Lower lobe of right lung (tissue), 2 donors: ENCODE results near the gene TPGS1. TPM values are rescaled to one million over a fixed set of nuclear protein-coding genes. Genes with fewer than 3 reads are reported as not detected.

Source experiments
- ATAC-seq, 2 donors: fragments of 200-7000 bp; cut with Tn5 transposase; one replicate each; pipeline ENCODE4 v1.9.1; 2020 to 2022; ENCODE audit warnings: mild to moderate bottlenecking in 2 of 2, moderate library complexity in 2 of 2
- DNase-seq: peaks from one replicate; pipeline ENCODE4 v3.0.0-alpha.2; 2020
- H3K27ac ChIP-seq: fragments of 200-600 bp; one replicate; pipeline ENCODE4 v1.8.0; 2022
- H3K27me3 ChIP-seq: fragments of 200-600 bp; one replicate; pipeline ENCODE4 v1.8.0; 2022; ENCODE audit warnings: low read depth
- H3K36me3 ChIP-seq: fragments of 200-600 bp; one replicate; pipeline ENCODE4 v1.8.0; 2022; ENCODE audit warnings: mild to moderate bottlenecking
- H3K4me1 ChIP-seq: fragments of 200-600 bp; one replicate; pipeline ENCODE4 v1.8.0; 2022
- H3K4me3 ChIP-seq: fragments of 200-600 bp; one replicate; pipeline ENCODE4 v1.8.0; 2022; ENCODE audit warnings: mild to moderate bottlenecking
- H3K9me3 ChIP-seq: fragments of 200-600 bp; one replicate; pipeline ENCODE4 v1.8.0; 2022
- CTCF ChIP-seq: fragments of 200-600 bp; IDR thresholded peaks from one replicate; pipeline ENCODE4 v1.8.0; 2022; ENCODE audit warnings: antibody characterized with exemption, mild to moderate bottlenecking
- intact Hi-C: fragments of 100-400 bp; cut with DNase I; formaldehyde crosslinking; loops from one replicate; pipeline ENCODE4 v1.11.0; 2022
- total RNA-seq: library from RNA; stranded (reverse); fragmentation: NEBNext Ultra II Directional; extraction: Animal tissue kit (Norgen Biotek cat#: 25700); gene quantifications from one replicate; pipeline ENCODE4 v1.2.1, GENCODE V29; 2021
- donor health status: DM: no; HTN: yes; CAD: no; lungs with severe emphysema.

TPGS1 gene
- total RNA-seq, 1 donor from 2014 or later, result 18.8 TPM

GRCh38 chr19:482186-483041, 24.9 kb upstream of the TPGS1 start:
- no peak overlapping the region for H3K27ac ChIP-seq
- H3K9me3 ChIP-seq, result no peaks in the 10 kb centered on the region
- DNase-seq, result no peak
- no peak for ATAC-seq
- H3K27me3 ChIP-seq, result peaks cover 20% of the 10 kb centered on the region
- H3K4me1 ChIP-seq, result peaks cover 7% of the 10 kb centered on the region
- TF ChIP-seq CTCF, result no peak
- intact Hi-C loops, result no loop called here
- no peak overlapping the region for H3K4me3 ChIP-seq
- H3K36me3 ChIP-seq, result no peaks in the 10 kb centered on the region

- no peak overlapping the region for H3K4me3 ChIP-seq
- peaks cover 7% of the 10 kb centered on the region for H3K4me1 ChIP-seq
- H3K27me3 ChIP-seq, result peaks cover 20% of the 10 kb centered on the region
- DNase-seq, result no peak
- intact Hi-C loops, result no loop called here
- ATAC-seq, result no peak
- no peaks in the 10 kb centered on the region for H3K36me3 ChIP-seq
- no peaks in the 10 kb centered on the region for H3K9me3 ChIP-seq
- no peak overlapping the region for H3K27ac ChIP-seq
- no peak for TF ChIP-seq CTCF
These were observed 23.8 kb upstream of the TPGS1 start for GRCh38 chr19:483332-484072.

GRCh38 chr19:484494-484893, 22.8 kb upstream of the TPGS1 start:
- H3K36me3 ChIP-seq, result no peaks in the 10 kb centered on the region
- no peaks in the 10 kb centered on the region for H3K9me3 ChIP-seq
- no peak for TF ChIP-seq CTCF
- no peak overlapping the region for H3K27ac ChIP-seq
- ATAC-seq (no peak), DNase-seq (no peak)
- no peak overlapping the region for H3K4me3 ChIP-seq
- intact Hi-C loops, result no loop called here
- H3K27me3 ChIP-seq, result peaks cover 20% of the 10 kb centered on the region
- H3K4me1 ChIP-seq, result peaks cover 8% of the 10 kb centered on the region

GRCh38 chr19:485077-485476, 22.2 kb upstream of the TPGS1 start:
- TF ChIP-seq CTCF, result no peak
- H3K9me3 ChIP-seq, result no peaks in the 10 kb centered on the region
- DNase-seq (no peak), ATAC-seq (no peak)
- intact Hi-C loops, result no loop called here
- H3K4me1 ChIP-seq, result peaks cover 8% of the 10 kb centered on the region
- no peak overlapping the region for H3K4me3 ChIP-seq
- H3K36me3 ChIP-seq, result no peaks in the 10 kb centered on the region
- no peak overlapping the region for H3K27ac ChIP-seq
- H3K27me3 ChIP-seq, result peaks cover 20% of the 10 kb centered on the region

GRCh38 chr19:485583-486236, 21.6 kb upstream of the TPGS1 start:
- no peak for ATAC-seq
- Histone ChIP-seq H3K4me3 (no peak overlapping the region), H3K27me3 (peaks cover 20% of the 10 kb centered on the region), H3K27ac (no peak overlapping the region), H3K4me1 (peaks cover 8% of the 10 kb centered on the region), H3K9me3 (no peaks in the 10 kb centered on the region), H3K36me3 (no peaks in the 10 kb centered on the region)
- intact Hi-C loops, result no loop called here
- TF ChIP-seq CTCF, result no peak
- no peak for DNase-seq
